Measurements from ENCODE around the gene ABHD5. TPM values are rescaled to one million over a fixed set of nuclear protein-coding genes. Genes with fewer than 3 reads are reported as not detected.

ABHD5 gene
- total and polyA plus RNA-seq, 2 of the 13 experiments (the other 11 are each of a cell fraction or from before 2014, with no cell fraction given): 4.5 to 13.3 TPM

DNA sequence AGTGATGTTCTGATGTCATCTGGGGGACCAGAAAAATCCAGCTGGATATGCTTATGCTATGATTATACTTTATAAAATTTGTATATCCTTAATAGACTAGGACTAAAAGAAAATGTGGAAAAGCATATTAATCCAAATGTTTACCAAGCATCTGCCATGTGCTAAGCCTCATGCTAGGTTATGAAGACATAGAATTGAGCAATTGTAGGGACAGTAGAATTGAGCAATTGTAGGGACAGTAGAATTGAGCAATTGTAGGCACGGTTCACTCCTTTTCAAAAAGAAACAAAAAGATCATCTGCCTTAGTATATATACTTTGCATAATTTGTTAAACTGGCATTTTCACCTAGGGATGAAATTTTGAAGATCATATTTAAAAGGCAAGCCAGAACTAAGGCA, 18.3 kb downstream of the ABHD5 start (continued):
- TF ChIP-seq, protein P1, sequence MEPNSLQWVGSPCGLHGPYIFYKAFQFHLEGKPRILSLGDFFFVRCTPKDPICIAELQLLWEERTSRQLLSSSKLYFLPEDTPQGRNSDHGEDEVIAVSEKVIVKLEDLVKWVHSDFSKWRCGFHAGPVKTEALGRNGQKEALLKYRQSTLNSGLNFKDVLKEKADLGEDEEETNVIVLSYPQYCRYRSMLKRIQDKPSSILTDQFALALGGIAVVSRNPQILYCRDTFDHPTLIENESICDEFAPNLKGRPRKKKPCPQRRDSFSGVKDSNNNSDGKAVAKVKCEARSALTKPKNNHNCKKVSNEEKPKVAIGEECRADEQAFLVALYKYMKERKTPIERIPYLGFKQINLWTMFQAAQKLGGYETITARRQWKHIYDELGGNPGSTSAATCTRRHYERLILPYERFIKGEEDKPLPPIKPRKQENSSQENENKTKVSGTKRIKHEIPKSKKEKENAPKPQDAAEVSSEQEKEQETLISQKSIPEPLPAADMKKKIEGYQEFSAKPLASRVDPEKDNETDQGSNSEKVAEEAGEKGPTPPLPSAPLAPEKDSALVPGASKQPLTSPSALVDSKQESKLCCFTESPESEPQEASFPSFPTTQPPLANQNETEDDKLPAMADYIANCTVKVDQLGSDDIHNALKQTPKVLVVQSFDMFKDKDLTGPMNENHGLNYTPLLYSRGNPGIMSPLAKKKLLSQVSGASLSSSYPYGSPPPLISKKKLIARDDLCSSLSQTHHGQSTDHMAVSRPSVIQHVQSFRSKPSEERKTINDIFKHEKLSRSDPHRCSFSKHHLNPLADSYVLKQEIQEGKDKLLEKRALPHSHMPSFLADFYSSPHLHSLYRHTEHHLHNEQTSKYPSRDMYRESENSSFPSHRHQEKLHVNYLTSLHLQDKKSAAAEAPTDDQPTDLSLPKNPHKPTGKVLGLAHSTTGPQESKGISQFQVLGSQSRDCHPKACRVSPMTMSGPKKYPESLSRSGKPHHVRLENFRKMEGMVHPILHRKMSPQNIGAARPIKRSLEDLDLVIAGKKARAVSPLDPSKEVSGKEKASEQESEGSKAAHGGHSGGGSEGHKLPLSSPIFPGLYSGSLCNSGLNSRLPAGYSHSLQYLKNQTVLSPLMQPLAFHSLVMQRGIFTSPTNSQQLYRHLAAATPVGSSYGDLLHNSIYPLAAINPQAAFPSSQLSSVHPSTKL (CRISPR knock-in tag; IDR thresholded peaks at IDR 0.05): peak; percentile 90
- TF ChIP-seq ZNF644 (CRISPR knock-in tag; IDR thresholded peaks at IDR 0.05; ENCODE audit: low read depth): peak; percentile 95
- no peak for TF ChIP-seq ZNF460 (CRISPR knock-in tag; IDR thresholded peaks at IDR 0.05; ENCODE audit: borderline replicate concordance)
- TF ChIP-seq, protein P2, sequence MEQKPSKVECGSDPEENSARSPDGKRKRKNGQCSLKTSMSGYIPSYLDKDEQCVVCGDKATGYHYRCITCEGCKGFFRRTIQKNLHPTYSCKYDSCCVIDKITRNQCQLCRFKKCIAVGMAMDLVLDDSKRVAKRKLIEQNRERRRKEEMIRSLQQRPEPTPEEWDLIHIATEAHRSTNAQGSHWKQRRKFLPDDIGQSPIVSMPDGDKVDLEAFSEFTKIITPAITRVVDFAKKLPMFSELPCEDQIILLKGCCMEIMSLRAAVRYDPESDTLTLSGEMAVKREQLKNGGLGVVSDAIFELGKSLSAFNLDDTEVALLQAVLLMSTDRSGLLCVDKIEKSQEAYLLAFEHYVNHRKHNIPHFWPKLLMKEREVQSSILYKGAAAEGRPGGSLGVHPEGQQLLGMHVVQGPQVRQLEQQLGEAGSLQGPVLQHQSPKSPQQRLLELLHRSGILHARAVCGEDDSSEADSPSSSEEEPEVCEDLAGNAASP (CRISPR knock-in tag; IDR thresholded peaks at IDR 0.05; ENCODE audit: borderline replicate concordance): peak; percentile 63; the same call in 1 of the 2 replicates
- peak; percentile 89 for TF ChIP-seq ZNF12 (CRISPR knock-in tag; IDR thresholded peaks at IDR 0.05)
- no peak for TF ChIP-seq FOXA1 (IDR thresholded peaks at IDR 0.05)
- peak; percentile 67 for TF ChIP-seq FOXA1 (CRISPR knock-in tag; IDR thresholded peaks at IDR 0.05)
- TF ChIP-seq NCOA2 (CRISPR knock-in tag; IDR thresholded peaks at IDR 0.05): peak; percentile 71
- TF ChIP-seq, protein P3, sequence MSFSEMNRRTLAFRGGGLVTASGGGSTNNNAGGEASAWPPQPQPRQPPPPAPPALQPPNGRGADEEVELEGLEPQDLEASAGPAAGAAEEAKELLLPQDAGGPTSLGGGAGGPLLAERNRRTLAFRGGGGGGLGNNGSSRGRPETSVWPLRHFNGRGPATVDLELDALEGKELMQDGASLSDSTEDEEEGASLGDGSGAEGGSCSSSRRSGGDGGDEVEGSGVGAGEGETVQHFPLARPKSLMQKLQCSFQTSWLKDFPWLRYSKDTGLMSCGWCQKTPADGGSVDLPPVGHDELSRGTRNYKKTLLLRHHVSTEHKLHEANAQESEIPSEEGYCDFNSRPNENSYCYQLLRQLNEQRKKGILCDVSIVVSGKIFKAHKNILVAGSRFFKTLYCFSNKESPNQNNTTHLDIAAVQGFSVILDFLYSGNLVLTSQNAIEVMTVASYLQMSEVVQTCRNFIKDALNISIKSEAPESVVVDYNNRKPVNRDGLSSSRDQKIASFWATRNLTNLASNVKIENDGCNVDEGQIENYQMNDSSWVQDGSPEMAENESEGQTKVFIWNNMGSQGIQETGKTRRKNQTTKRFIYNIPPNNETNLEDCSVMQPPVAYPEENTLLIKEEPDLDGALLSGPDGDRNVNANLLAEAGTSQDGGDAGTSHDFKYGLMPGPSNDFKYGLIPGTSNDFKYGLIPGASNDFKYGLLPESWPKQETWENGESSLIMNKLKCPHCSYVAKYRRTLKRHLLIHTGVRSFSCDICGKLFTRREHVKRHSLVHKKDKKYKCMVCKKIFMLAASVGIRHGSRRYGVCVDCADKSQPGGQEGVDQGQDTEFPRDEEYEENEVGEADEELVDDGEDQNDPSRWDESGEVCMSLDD (CRISPR knock-in tag; IDR thresholded peaks at IDR 0.05; ENCODE audit: borderline replicate concordance): no peak
- 0 out of 2 replicates have a peak, but pooled peaks have one; percentile 41 for TF ChIP-seq KAT8 (CRISPR knock-in tag; IDR thresholded peaks at IDR 0.05)
- TF ChIP-seq MEF2D (CRISPR knock-in tag; IDR thresholded peaks at IDR 0.05): no peak
- TF ChIP-seq ZFP62 (CRISPR knock-in tag; IDR thresholded peaks at IDR 0.05): no peak
- peak; percentile 82; the same call in 1 of the 2 replicates for TF ChIP-seq KDM1A (CRISPR knock-in tag; IDR thresholded peaks at IDR 0.05)
- peak; percentile 39; the same call in 1 of the 2 replicates for TF ChIP-seq IRF2 (CRISPR knock-in tag; IDR thresholded peaks at IDR 0.05)
- TF ChIP-seq, protein P4, sequence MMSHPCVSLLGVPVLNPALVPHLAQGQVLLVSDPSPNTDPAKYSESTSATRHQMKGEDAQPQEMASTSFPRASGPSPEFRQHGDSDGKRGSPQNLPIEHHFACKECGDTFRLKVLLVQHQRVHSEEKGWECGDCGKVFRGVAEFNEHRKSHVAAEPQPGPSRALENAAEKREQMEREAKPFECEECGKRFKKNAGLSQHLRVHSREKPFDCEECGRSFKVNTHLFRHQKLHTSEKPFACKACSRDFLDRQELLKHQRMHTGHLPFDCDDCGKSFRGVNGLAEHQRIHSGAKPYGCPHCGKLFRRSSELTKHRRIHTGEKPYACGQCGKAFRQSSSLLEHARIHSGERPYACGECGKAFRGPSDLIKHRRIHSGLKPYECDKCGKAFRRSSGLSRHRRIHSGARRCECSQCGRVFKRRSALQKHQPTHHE (CRISPR knock-in tag; IDR thresholded peaks at IDR 0.05; ENCODE audit: borderline replicate concordance): no peak
- TF ChIP-seq CBX2 (IDR thresholded peaks at IDR 0.05; ENCODE audit: low read depth, low read length): no peak
- TF ChIP-seq CBX2 (CRISPR knock-in tag; IDR thresholded peaks at IDR 0.05; ENCODE audit: low read depth): no peak
- TF ChIP-seq ZNF724P (CRISPR knock-in tag; IDR thresholded peaks at IDR 0.05; ENCODE audit: borderline replicate concordance): no peak
- TF ChIP-seq, protein P5, sequence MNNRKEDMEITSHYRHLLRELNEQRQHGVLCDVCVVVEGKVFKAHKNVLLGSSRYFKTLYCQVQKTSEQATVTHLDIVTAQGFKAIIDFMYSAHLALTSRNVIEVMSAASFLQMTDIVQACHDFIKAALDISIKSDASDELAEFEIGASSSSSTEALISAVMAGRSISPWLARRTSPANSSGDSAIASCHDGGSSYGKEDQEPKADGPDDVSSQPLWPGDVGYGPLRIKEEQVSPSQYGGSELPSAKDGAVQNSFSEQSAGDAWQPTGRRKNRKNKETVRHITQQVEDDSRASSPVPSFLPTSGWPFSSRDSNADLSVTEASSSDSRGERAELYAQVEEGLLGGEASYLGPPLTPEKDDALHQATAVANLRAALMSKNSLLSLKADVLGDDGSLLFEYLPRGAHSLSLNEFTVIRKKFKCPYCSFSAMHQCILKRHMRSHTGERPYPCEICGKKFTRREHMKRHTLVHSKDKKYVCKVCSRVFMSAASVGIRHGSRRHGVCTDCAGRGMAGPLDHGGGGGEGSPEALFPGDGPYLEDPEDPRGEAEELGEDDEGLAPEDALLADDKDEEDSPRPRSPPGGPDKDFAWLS (CRISPR knock-in tag; IDR thresholded peaks at IDR 0.05; ENCODE audit: borderline replicate concordance): no peak
- no peak for TF ChIP-seq ZNF432 (CRISPR knock-in tag; IDR thresholded peaks at IDR 0.05; ENCODE audit: borderline replicate concordance)
- TF ChIP-seq JARID2 (CRISPR knock-in tag; IDR thresholded peaks at IDR 0.05; ENCODE audit: insufficient replicate concordance): no peak

Data from HepG2 (cell line).